Nucleus accumbens (tissue), 56 donors: ENCODE results near the gene TNXB.
"Not testable (repeated sequence)": the region's sequence is repeated elsewhere in the genome, so short reads cannot be mapped to it uniquely, and the experiment has no call there.

Experiments
- DNase-seq, 56 donors: peaks; one replicate each; lab custom pipeline; 2025; lab: John Stamatoyannopoulos, UW

TNXB gene

DNA sequence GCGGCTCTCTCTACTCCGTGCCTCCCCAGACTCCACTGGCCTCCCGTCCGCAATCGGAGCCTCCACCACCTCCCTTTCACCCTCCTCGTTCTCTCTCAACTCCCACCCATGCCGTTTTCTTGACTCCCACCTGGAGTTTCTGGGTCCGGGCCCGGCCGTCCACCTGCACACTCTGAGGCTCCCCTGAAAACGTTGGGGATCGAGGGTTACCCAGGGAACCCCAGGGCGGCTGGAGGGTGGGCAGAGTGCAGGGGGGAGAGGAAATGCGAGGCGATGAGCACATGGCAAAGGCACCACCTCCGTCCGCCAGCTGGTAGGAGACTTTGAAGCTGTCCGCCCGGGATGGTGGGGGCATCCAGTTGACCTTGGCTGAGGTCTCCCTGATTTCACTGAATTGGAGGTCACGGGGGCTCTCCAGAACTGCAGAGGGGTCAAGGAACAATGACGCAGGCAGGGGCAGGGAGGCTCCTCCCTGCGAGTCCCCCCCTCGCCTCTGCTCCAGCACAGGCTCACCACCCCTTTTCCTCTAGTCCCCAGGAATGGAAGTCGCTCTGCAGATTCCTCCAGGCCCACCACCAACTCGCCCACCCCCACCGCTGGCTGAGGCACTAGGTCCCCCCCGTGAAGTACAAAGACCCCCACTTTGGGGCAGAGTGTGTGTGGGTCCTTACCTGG, 98.1 kb downstream of the TNXB start:
- not testable (repeated sequence) for DNase-seq

DNA sequence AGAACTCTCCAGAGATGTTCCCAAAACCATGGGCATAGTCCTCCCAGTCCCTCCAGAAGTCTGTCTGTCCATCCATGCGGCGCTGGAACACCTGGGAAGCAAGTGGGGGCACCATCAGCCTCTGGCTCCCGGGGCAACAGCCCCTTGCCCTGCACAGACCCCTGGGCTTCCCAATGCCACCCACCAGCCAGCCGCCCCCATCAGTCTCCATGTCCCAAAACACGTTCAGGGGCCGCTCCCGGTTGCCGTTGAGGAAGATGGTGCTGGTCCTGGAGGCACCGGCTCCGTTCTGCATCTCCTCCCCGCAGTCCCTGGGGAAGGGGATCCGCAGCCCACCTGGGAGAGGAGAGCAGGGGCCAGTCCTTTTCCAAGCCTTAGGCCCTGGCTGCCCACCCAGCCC, 99.6 kb downstream of the TNXB start:
- not testable (repeated sequence) for DNase-seq

DNA sequence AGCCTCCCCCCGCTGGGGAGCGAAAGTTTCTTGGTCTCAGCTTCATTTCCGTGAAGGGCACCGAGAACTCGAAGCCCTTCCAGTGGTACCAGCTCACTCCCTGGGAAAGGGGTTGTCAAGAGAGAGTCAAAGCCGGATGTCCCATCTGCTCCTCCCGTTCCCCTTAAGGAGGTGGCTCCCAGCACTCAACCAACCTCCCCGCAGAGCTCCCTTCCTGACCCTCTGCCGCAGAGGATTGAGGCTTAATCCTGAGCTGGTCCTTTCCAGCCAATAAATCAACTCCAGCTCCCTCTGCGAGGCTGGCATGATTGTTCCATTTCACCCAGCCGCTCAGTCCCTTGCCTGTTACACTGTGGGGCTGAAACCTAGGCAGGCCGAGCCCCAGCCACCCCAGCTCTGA, 100.5 kb downstream of the TNXB start:
- not testable (repeated sequence) for DNase-seq

DNA sequence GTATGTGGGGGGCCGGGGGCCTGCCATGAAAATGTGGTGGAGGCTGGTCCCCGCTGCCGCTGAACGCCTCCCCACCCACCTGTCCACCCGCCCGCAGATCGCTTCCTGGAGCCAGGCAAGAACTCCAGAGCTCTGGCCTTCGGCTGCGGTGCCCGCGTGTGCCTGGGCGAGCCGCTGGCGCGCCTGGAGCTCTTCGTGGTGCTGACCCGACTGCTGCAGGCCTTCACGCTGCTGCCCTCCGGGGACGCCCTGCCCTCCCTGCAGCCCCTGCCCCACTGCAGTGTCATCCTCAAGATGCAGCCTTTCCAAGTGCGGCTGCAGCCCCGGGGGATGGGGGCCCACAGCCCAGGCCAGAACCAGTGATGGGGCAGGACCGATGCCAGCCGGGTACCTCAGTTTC, 101.1 kb downstream of the TNXB start:
- DNase-seq: not testable (repeated sequence)

DNA sequence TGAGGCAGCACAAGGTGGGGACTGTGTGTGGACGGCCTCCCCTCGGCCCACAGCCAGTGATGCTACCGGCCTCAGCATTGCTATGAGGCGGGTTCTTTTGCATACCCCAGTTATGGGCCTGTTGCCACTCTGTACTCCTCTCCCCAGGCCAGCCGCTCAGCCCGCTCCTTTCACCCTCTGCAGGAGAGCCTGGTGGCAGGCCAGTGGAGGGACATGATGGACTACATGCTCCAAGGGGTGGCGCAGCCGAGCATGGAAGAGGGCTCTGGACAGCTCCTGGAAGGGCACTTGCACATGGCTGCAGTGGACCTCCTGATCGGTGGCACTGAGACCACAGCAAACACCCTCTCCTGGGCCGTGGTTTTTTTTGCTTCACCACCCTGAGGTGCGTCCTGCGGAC, 102.1 kb downstream of the TNXB start:
- DNase-seq: not testable (repeated sequence)

DNA sequence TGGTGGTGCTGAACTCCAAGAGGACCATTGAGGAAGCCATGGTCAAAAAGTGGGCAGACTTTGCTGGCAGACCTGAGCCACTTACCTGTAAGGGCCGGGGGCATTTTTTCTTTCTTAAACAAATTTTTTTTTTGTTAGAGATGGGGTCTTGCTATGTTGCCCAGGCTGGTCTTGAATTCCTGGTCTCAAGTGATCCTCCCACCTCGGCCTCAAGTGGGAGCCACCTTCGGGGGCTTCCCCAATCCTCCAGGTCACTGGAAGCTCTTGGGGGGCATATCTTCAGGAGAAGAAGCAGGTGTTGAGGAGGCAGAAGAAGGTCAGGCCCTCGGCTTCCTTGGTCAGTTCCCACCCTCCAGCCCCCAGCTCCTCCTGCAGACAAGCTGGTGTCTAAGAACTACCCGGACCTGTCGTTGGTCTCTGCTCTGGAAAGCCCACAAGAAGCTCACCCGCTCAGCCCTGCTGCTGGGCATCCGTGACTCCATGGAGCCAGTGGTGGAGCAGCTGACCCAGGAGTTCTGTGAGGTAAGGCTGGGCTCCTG, 103.1 kb downstream of the TNXB start:
- not testable (repeated sequence) for DNase-seq

DNA sequence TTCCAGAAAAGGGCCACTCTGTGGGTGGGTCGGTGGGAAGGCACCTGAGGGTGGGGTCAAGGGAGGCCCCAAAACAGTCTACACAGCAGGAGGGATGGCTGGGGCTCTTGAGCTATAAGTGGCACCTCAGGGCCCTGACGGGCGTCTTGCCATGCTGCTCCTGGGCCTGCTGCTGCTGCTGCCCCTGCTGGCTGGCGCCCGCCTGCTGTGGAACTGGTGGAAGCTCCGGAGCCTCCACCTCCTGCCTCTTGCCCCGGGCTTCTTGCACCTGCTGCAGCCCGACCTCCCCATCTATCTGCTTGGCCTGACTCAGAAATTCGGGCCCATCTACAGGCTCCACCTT, 103.6 kb downstream of the TNXB start:
- not testable (repeated sequence) for DNase-seq

DNA sequence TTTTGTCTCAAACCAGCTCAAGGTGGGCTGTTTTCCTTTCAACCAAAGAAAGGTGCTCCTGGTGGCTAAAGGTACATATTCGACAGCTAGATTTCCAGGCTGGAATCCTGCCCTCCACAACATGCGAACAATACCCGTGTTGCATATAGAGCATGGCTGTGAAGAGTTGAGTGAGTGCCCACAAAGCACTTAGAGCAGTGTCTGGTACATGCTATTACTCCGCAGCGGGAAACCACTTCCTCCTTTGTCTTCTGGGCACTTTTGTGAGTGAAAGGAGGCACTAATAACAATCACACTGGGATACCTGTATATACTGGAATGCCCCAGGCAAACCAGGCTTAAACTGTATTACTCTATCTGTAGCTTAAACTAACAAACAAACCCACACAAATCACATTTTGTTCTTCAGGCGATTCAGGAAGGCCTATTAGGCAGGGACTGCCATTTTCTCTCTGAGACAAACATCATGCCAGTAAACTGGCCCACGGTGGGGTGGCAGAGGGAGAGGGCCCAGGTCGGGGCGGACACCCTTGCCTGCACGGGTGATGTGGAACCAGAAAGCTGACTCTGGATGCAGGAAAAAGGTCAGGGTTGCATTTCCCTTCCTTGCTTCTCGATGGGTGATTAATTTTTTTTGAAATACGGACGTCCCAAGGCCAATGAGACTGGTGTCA, 104.1 kb downstream of the TNXB start:
- DNase-seq: not testable (repeated sequence)

DNA sequence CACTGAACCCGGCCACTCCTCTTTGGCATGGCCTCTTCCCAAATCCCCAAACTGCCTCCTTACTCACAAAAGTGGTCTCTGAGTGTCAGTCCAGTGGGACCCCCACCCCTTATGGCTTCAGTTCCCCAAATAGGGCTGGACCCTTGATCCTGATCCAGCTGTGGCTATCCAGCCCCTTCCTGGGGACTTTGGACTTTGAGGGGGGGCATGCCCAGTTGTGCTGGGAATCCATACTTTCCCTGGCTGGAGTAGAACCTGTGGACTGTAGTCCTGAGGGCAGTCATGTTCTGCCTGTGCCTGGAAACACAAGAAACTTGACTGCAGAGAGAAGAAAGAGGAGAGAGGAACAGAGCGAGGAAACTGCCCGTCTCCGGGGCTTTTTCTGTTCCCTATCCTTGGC, 104.7 kb downstream of the TNXB start:
- DNase-seq: not testable (repeated sequence)

DNA sequence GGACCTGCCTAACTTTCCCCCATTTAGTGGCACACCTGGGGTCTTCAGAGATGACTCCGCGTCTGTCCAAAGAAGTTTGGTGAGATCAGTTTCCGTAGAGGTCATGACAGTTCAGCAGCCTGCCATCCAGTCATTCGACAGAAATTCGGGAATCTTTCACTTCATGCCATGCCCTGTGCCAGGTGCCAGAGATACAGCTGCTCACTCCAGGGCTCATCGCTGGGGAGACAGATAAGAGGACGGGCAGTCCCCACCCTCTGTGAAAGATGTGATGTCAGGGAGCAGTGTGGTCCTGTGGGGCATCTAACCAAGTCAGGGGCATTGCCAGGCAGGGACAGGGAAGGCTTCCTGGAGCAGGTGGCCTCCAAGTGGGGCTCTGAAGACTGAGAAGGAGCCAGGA, 105.8 kb downstream of the TNXB start:
- DNase-seq: not testable (repeated sequence)

DNA sequence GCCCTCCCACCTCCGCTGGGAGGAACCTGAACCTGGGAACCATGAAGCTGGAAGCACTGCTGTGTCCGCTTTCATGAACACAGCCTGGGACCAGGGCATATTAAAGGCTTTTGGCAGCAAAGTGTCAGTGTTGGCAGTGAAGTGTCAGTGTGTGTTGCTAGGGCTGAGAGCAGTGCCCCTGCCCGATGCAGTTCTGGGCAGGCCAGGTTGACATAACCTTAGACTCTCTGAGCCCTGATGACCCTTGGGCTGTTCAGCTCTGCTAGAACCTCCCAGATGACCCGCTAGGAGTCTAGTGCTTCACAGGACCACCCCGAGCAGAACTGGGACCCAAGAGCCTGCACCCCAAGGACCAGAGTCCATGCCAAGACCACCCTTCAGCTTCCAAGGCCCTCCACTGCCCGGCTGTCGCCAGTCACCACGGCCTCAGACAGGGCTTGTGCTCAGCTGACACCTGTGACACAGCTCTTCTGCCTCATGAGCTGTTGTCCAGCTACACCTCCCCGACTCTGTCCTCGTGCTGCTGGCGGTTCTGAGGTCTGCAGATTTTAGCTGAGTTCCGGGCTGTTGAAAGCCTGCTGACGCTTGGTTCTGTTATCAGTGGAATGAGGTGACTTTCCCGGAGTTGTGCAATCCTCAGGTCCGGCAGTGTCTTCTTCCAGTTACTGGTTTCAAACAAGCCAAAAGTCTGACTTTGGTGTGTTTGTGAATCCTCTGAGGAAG, 106.4 kb downstream of the TNXB start:
- not testable (repeated sequence) for DNase-seq

DNA sequence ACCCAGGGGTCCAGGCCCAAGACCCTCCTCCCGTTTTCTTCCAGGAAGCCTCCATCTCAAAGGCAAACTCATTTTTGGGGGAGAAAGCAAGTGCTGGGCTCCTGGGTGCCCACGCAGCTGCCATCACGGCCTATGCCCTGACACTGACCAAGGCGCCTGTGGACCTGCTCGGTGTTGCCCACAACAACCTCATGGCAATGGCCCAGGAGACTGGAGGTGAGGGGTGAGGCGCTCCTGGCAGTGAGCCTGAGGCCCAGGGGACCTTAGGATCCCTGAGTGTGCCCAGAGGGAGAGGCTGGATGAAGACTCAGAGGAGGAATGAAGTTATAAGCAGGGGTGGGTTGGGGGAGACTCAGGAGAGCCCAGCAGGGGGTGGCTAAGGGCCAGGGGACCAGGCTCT, 112.8 kb downstream of the TNXB start:
- DNase-seq: not testable (repeated sequence)

DNA sequence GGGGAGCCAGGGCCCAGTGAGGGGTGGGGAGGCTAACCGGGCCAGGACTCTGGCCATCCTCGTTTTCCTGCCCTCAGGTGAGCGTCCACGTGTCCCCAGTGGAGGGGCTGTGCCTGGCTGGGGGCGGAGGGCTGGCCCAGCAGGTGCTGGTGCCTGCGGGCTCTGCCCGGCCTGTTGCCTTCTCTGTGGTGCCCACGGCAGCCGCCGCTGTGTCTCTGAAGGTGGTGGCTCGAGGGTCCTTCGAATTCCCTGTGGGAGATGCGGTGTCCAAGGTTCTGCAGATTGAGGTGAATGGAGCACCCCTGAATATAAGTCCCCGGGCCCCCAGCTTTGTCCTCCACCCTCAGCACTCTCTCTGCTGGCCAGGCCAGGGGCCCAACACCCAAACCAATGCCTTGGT, 114.7 kb downstream of the TNXB start:
- DNase-seq: not testable (repeated sequence)
